IMR-90 (cell line): Measurements from ENCODE around the gene SMIM5. TPM values are rescaled to one million over a fixed set of nuclear protein-coding genes. Genes with fewer than 3 reads are reported as not detected.

Source experiments
- ATAC-seq: fragments of 200-7000 bp; cut with Tn5 transposase; 2 replicates; pipeline ENCODE4 v1.9.1; 2020; ENCODE audit warnings: low read depth, mild to moderate bottlenecking, moderate library complexity
- BruUV-seq: library from RNA; stranded (reverse); fragments of 400-500 nt; replicated peaks from 2 replicates; lab custom pipeline; 2021; lab: Mats Ljungman, UMichigan
- CTCF ChIA-PET: fragments of 300-600 bp; formaldehyde crosslinking; extraction: SDS; loops from one replicate; lab custom pipeline; 2021; ENCODE audit warnings: antibody characterized with exemption; lab: Yijun Ruan, JAX
- POLR2A ChIA-PET: fragments of 300-600 bp; sonication (Branson Sonifier 250); formaldehyde crosslinking; loops from one replicate; lab custom pipeline; 2022; ENCODE audit warnings: antibody characterized with exemption; ENCODE audit not compliant: unreplicated experiment; lab: Charles Lee
- DNase-seq: peaks from one replicate; pipeline ENCODE4 v3.0.0; 2013
- H2AFZ ChIP-seq: replicated peaks from 2 replicates; pipeline ENCODE3; 2013; ENCODE audit warnings: low read length, mild to moderate bottlenecking; ENCODE audit not compliant: poor library complexity
- H2AK5ac ChIP-seq: 2 replicates; pipeline ENCODE4 v1.6.1; 2013; ENCODE audit warnings: low read depth, low read length, inconsistent platforms
- H2AK9ac ChIP-seq: replicated peaks from 2 replicates; pipeline ENCODE3; 2013; ENCODE audit warnings: mild to moderate bottlenecking, low read depth, low read length, moderate library complexity; ENCODE audit not compliant: poor library complexity
- H2BK120ac ChIP-seq: 2 replicates; pipeline ENCODE4 v1.6.1; 2013; ENCODE audit warnings: low read depth, low read length, inconsistent platforms
- H2BK15ac ChIP-seq: 3 replicates; pipeline ENCODE4 v1.6.1; 2013; ENCODE audit warnings: low read depth, low read length, inconsistent platforms
- H2BK20ac ChIP-seq: 2 replicates; pipeline ENCODE4 v1.6.1; 2013; ENCODE audit warnings: low read depth, mild to moderate bottlenecking, inconsistent platforms, low read length, moderate library complexity
- H2BK5ac ChIP-seq: 2 replicates; pipeline ENCODE4 v1.6.1; 2013; ENCODE audit warnings: mild to moderate bottlenecking, low read depth, low read length, inconsistent platforms; ENCODE audit not compliant: poor library complexity, severe bottlenecking
- H3K14ac ChIP-seq: replicated peaks from 2 replicates; pipeline ENCODE4 v1.6.1; 2013; ENCODE audit warnings: low read depth, low read length, inconsistent platforms
- H3K18ac ChIP-seq: 2 replicates; pipeline ENCODE4 v1.6.1; 2013; ENCODE audit warnings: low read depth, low read length, control low read depth
- H3K23ac ChIP-seq: 2 replicates; pipeline ENCODE4 v1.6.1; 2013; ENCODE audit warnings: low read depth, low read length, inconsistent platforms
- H3K27ac ChIP-seq: 2 replicates; pipeline ENCODE4 v1.5.1; 2013; ENCODE audit warnings: mild to moderate bottlenecking, control low read depth, low read length; ENCODE audit not compliant: insufficient read depth
- H3K27me3 ChIP-seq: 2 replicates; pipeline ENCODE4 v1.6.1; 2013; ENCODE audit warnings: low read length; ENCODE audit not compliant: control insufficient read depth, insufficient read depth
- H3K36me3 ChIP-seq: 2 replicates; pipeline ENCODE4 v1.6.1; 2013; ENCODE audit warnings: low read length, mixed read lengths; ENCODE audit not compliant: control insufficient read depth, insufficient read depth
- H3K4ac ChIP-seq: 2 replicates; pipeline ENCODE4 v1.6.1; 2013; ENCODE audit warnings: low read depth, low read length, inconsistent platforms
- H3K4me1 ChIP-seq: 2 replicates; pipeline ENCODE4 v1.6.1; 2013; ENCODE audit warnings: low read length, mixed read lengths; ENCODE audit not compliant: control insufficient read depth, insufficient read depth
- H3K4me2 ChIP-seq: 2 replicates; pipeline ENCODE4 v1.6.1; 2013; ENCODE audit warnings: low read depth, mild to moderate bottlenecking, control low read depth, low read length, moderate library complexity
- H3K4me3 ChIP-seq: 2 replicates; pipeline ENCODE4 v1.5.1; 2013; ENCODE audit warnings: low read depth, mild to moderate bottlenecking, control low read depth, low read length, moderate library complexity; ENCODE audit not compliant: insufficient read depth
- H3K56ac ChIP-seq: 2 replicates; pipeline ENCODE4 v1.6.1; 2013; ENCODE audit warnings: low read length, inconsistent platforms; ENCODE audit not compliant: insufficient read depth; ENCODE audit errors: extremely low read depth
- H3K79me1 ChIP-seq, 2 experiments: 2 replicates each; pipeline ENCODE4 v1.6.1; 2013; ENCODE audit warnings: low read length in 2 of 2, inconsistent platforms in 1 of 2, low read depth in 1 of 2
- H3K9ac ChIP-seq: 2 replicates; pipeline ENCODE4 v1.6.1; 2013; ENCODE audit warnings: low read depth, low read length, control low read depth
- H3K9me1 ChIP-seq: 2 replicates; pipeline ENCODE4 v1.6.1; 2013; ENCODE audit warnings: low read length, inconsistent platforms; ENCODE audit not compliant: insufficient read depth
- H3K9me3 ChIP-seq: 2 replicates; pipeline ENCODE4 v1.6.1; 2013; ENCODE audit warnings: low read length; ENCODE audit not compliant: control insufficient read depth, insufficient read depth
- H4K20me1 ChIP-seq: 2 replicates; pipeline ENCODE4 v1.6.1; 2013; ENCODE audit warnings: low read length, inconsistent platforms; ENCODE audit not compliant: insufficient read depth
- H4K5ac ChIP-seq: 2 replicates; pipeline ENCODE4 v1.6.1; 2013; ENCODE audit warnings: mild to moderate bottlenecking, low read depth, low read length, control low read depth
- H4K8ac ChIP-seq, 2 experiments: 2 replicates each; pipeline ENCODE4 v1.6.1; 2013; ENCODE audit warnings: low read depth in 2 of 2, low read length in 2 of 2, control low read depth in 1 of 2, inconsistent platforms in 1 of 2
- H4K91ac ChIP-seq: 2 replicates; pipeline ENCODE4 v1.6.1; 2013; ENCODE audit warnings: low read depth, low read length, inconsistent platforms; ENCODE audit not compliant: insufficient read depth
- BHLHE40 ChIP-seq: fragments of 150-350 bp; IDR thresholded peaks from 2 replicates; pipeline ENCODE4 v1.6.1; 2016; ENCODE audit warnings: mild to moderate bottlenecking, low read depth, low read length
- CEBPB ChIP-seq: IDR thresholded peaks from 2 replicates; pipeline ENCODE4 v1.6.1; 2012; ENCODE audit warnings: low read depth, low read length, improper control_type of control experiment
- CHD1 ChIP-seq: IDR thresholded peaks from 2 replicates; pipeline ENCODE4 v1.6.1; 2012; ENCODE audit warnings: low read depth, low read length, improper control_type of control experiment
- FOS ChIP-seq: fragments of 150-350 bp; IDR thresholded peaks from 2 replicates; pipeline ENCODE4 v1.6.1; 2016; ENCODE audit warnings: low read depth, low read length
- MAFK ChIP-seq: IDR thresholded peaks from 2 replicates; pipeline ENCODE4 v1.6.1; 2012; ENCODE audit warnings: low read depth, low read length, improper control_type of control experiment
- NFE2L2 ChIP-seq: fragments of 150-350 bp; IDR thresholded peaks from 2 replicates; pipeline ENCODE4 v1.6.1; 2016; ENCODE audit warnings: low read depth, mild to moderate bottlenecking, low read length
- POLR2A ChIP-seq: IDR thresholded peaks from 2 replicates; pipeline ENCODE4 v1.6.1; 2012; ENCODE audit warnings: mild to moderate bottlenecking, low read depth, low read length
- RAD21 ChIP-seq: IDR thresholded peaks from 2 replicates; pipeline ENCODE4 v1.6.1; 2012; ENCODE audit warnings: low read length, improper control_type of control experiment
- RCOR1 ChIP-seq: IDR thresholded peaks from 2 replicates; pipeline ENCODE4 v1.6.1; 2012; ENCODE audit warnings: mild to moderate bottlenecking, low read length, improper control_type of control experiment; ENCODE audit not compliant: insufficient replicate concordance
- RFX5 ChIP-seq: IDR thresholded peaks from 2 replicates; pipeline ENCODE4 v1.8.0; 2012; ENCODE audit warnings: low read depth, mild to moderate bottlenecking, low read length, moderate library complexity
- SMC3 ChIP-seq: fragments of 150-350 bp; IDR thresholded peaks from 2 replicates; pipeline ENCODE4 v1.6.1; 2016; ENCODE audit warnings: low read depth, mild to moderate bottlenecking, antibody characterized with exemption, low read length, moderate library complexity
- WGBS, 2 experiments: methylation state at CpG; one replicate each; pipeline versions ENCODE4 v1.1.5 to v1.1.7; 2013; ENCODE audit warnings: missing lambda C conversion rate in 2 of 2; ENCODE audit not compliant: insufficient read length in 1 of 2; ENCODE audit errors: extremely low coverage in 2 of 2; 5-methylcytosine and 5-hydroxymethylcytosine counted together
- dilution Hi-C: fragments of 300-500 bp; cut with HindIII; formaldehyde crosslinking; loops from one replicate; pipeline ENCODE4 v1.14.3; 2018; ENCODE audit warnings: low sequenced_read_pairs; ENCODE audit not compliant: unreplicated experiment
- in situ Hi-C: fragments of 300-500 bp; cut with MboI; formaldehyde crosslinking; loops from 3 replicates; pipeline ENCODE4 v1.14.3; 2019; ENCODE audit warnings: low sequenced_read_pairs, inconsistent platforms, mixed read lengths
- intact Hi-C: fragments of 100-400 bp; cut with micrococcal nuclease; formaldehyde crosslinking; loops from 2 replicates; pipeline ENCODE4 v1.10.0; 2022
- polyA plus RNA-seq, 3 experiments: library from polyadenylated mRNA; depleted of rRNA; stranded (reverse); fragments of >200 nt; gene quantifications; 2 replicates each; pipeline ENCODE4 v1.2.3, GENCODE V29; 2012; ENCODE audit warnings: low replicate concordance in 1 of 3
- total RNA-seq: library from RNA; depleted of rRNA; stranded (reverse); fragments of >200 nt; gene quantifications from 2 replicates; pipeline ENCODE4 v1.2.3, GENCODE V29; 2012
- TF ChIP-seq, protein P1 (sequence below): fragments of 150-350 bp; IDR thresholded peaks from 2 replicates; pipeline ENCODE4 v1.6.1; 2017; ENCODE audit warnings: mild to moderate bottlenecking, antibody characterized with exemption, low read length, low read depth
- TF ChIP-seq, protein P2 (sequence below): conservative IDR thresholded peaks from 2 replicates; pipeline ENCODE4 v1.5.1; 2012; ENCODE audit warnings: mild to moderate bottlenecking, low read depth, low read length, improper control_type of control experiment
- TF ChIP-seq, protein P3 (sequence below): fragments of 150-350 bp; IDR thresholded peaks from 2 replicates; pipeline ENCODE4 v1.6.1; 2016; ENCODE audit warnings: low read depth, mild to moderate bottlenecking, low read length, moderate library complexity, borderline replicate concordance

The SMIM5 gene
- total and polyA plus RNA-seq, 2 of the 4 experiments (the other 2 are of a cell fraction): not detected

DNA sequence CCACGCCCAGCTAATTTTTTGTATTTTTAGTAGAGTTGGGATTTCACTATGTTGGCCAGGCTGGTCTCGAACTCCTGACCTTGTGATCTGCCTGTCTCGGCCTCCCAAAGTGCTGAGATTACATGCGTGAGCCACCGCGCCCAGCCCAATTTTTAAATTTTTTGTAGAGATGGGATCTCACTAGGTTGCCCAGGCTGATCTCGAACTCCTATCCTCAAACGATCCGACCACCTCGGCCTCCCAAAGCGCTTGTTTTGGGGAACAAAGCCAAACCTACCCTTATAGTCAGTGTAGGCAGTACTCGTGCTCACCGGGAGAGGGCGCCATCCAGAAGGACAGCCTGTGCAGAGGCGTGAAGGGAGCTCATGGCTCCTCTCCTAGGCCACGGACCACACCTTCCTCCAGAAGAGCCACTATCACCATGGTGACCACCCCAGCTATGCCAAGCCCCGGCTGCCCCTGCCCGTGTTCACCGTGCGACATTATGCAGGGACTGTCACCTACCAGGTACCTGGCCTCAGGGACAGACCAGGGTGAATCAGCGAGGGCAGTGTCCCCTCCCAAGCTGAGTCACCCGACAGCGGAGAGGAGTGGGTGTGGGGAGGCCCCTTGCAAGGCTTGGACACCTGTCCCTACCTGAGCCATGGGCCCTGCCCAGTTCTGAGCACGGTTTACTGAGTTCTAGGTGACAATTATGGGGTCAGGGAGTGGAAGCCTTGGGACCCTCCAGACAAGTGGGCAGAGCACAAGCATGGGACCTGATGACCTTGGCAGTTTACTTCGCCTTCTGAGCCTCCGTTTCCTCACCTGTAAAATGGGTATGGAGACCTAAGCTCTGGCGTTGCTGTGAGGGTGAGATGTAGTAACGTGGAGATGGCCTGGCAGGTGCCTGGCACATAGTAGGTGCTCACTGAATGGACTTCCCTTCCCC is 31.9 kb upstream of the SMIM5 start:
- H3K79me1 ChIP-seq: no peaks in the 10 kb centered on the region
- H3K9me3 ChIP-seq: no peaks in the 10 kb centered on the region
- no peak overlapping the region for H3K4me3 ChIP-seq
- no peak overlapping the region for H3K4me2 ChIP-seq
- ATAC-seq: peak; percentile 75
- H3K9ac ChIP-seq: no peak overlapping the region
- H4K91ac ChIP-seq: no peak overlapping the region
- no peak overlapping the region for H4K8ac ChIP-seq
- BruUV-seq: no TSS peak
- no peak overlapping the region for H2AK5ac ChIP-seq
- H3K18ac ChIP-seq: no peak overlapping the region
- ChIA-PET POLR2A (no interaction called here), CTCF (interaction anchor here (0.6 to 1.0 kb wide), 5 partner anchors 10 to 295 kb away, joined by 3 to 4 read pairs (median 3); no protein-coding TSS in a partner anchor)
- H3K23ac ChIP-seq: no peak overlapping the region
- no peak overlapping the region for H3K27ac ChIP-seq
- H2BK120ac ChIP-seq: no peak overlapping the region
- WGBS, 2 experiments: 50% methylated on average over 14 of the region's 28 CpGs; no CpG with 5 or more reads in 1 of the 2 experiments
- H3K14ac ChIP-seq: no peak overlapping the region
- H2AFZ ChIP-seq: no peak overlapping the region
- in situ Hi-C loops (no loop called here), dilution Hi-C loops (no loop called here), intact Hi-C loops (no loop called here)
- H3K36me3 ChIP-seq: no peaks in the 10 kb centered on the region
- no peaks in the 10 kb centered on the region; the same call in 1 of the 2 replicates for H4K20me1 ChIP-seq
- H2AK9ac ChIP-seq: peak overlapping the region; percentile 42
- H2BK15ac ChIP-seq: no peak overlapping the region
- H2BK5ac ChIP-seq: no peak overlapping the region
- H3K9me1 ChIP-seq: no peaks in the 10 kb centered on the region
- no peaks in the 10 kb centered on the region for H3K4me1 ChIP-seq
- no peak overlapping the region for H3K56ac ChIP-seq
- peak; percentile 5 for DNase-seq
- no peak overlapping the region for H4K5ac ChIP-seq
- H3K4ac ChIP-seq: no peak overlapping the region
- H2BK20ac ChIP-seq: no peak overlapping the region
- H3K27me3 ChIP-seq: peaks cover 9% of the 10 kb centered on the region; the same call in 1 of the 2 replicates
- TF ChIP-seq RFX5 (no peak), NFE2L2 (no peak), FOS (no peak), SMC3 (peak; percentile 11; the same call in 1 of the 2 replicates), RAD21 (peak; percentile 26), CEBPB (no peak), RCOR1 (no peak), BHLHE40 (no peak), CHD1 (no peak), POLR2A (no peak), MAFK (no peak)
- TF ChIP-seq, protein P1, sequence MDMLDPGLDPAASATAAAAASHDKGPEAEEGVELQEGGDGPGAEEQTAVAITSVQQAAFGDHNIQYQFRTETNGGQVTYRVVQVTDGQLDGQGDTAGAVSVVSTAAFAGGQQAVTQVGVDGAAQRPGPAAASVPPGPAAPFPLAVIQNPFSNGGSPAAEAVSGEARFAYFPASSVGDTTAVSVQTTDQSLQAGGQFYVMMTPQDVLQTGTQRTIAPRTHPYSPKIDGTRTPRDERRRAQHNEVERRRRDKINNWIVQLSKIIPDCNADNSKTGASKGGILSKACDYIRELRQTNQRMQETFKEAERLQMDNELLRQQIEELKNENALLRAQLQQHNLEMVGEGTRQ: no peak
- TF ChIP-seq, protein P2, sequence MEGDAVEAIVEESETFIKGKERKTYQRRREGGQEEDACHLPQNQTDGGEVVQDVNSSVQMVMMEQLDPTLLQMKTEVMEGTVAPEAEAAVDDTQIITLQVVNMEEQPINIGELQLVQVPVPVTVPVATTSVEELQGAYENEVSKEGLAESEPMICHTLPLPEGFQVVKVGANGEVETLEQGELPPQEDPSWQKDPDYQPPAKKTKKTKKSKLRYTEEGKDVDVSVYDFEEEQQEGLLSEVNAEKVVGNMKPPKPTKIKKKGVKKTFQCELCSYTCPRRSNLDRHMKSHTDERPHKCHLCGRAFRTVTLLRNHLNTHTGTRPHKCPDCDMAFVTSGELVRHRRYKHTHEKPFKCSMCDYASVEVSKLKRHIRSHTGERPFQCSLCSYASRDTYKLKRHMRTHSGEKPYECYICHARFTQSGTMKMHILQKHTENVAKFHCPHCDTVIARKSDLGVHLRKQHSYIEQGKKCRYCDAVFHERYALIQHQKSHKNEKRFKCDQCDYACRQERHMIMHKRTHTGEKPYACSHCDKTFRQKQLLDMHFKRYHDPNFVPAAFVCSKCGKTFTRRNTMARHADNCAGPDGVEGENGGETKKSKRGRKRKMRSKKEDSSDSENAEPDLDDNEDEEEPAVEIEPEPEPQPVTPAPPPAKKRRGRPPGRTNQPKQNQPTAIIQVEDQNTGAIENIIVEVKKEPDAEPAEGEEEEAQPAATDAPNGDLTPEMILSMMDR: peak; percentile 52
- TF ChIP-seq, protein P3, sequence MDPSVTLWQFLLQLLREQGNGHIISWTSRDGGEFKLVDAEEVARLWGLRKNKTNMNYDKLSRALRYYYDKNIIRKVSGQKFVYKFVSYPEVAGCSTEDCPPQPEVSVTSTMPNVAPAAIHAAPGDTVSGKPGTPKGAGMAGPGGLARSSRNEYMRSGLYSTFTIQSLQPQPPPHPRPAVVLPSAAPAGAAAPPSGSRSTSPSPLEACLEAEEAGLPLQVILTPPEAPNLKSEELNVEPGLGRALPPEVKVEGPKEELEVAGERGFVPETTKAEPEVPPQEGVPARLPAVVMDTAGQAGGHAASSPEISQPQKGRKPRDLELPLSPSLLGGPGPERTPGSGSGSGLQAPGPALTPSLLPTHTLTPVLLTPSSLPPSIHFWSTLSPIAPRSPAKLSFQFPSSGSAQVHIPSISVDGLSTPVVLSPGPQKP: no peak
